CD4-positive, alpha-beta memory T cell (primary cell): ENCODE data around the gene ETNPPL. TPM values are rescaled to one million over a fixed set of nuclear protein-coding genes. Genes with fewer than 3 reads are reported as not detected.

Experiments used
- CTCF ChIA-PET: fragments of 350-600 bp; sonication (Branson Sonifier 250); formaldehyde crosslinking; loops from one replicate; lab custom pipeline; 2021; ENCODE audit warnings: inconsistent platforms; ENCODE audit not compliant: partially characterized antibody; lab: Charles Lee
- POLR2A ChIA-PET: fragments of 350-600 bp; sonication (Branson Sonifier 250); formaldehyde crosslinking; loops from one replicate; lab custom pipeline; 2021; ENCODE audit not compliant: partially characterized antibody; lab: Charles Lee
- DNase-seq, 5 donors: peaks; one replicate each; pipeline versions ENCODE4 v3.0.0 to v3.0.0-alpha.2; 2020 to 2022; ENCODE audit warnings: mixed read lengths in 1 of 5
- H3K27ac ChIP-seq: one replicate; pipeline ENCODE4 v1.7.0; 2013; ENCODE audit warnings: low read depth, low read length
- H3K27me3 ChIP-seq: 2 replicates; pipeline ENCODE4 v1.7.0; 2013; ENCODE audit warnings: mild to moderate bottlenecking, low read length, moderate library complexity; ENCODE audit not compliant: insufficient read depth
- H3K36me3 ChIP-seq: 2 replicates; pipeline ENCODE4 v1.7.0; 2013; ENCODE audit warnings: mild to moderate bottlenecking, low read length, moderate library complexity; ENCODE audit not compliant: insufficient read depth
- H3K4me1 ChIP-seq: 2 replicates; pipeline ENCODE4 v1.7.0; 2013; ENCODE audit warnings: mild to moderate bottlenecking, low read length, moderate library complexity; ENCODE audit not compliant: insufficient read depth
- H3K4me3 ChIP-seq, 2 donors: one replicate each; pipeline ENCODE4 v1.7.0; 2013; ENCODE audit warnings: low read length in 2 of 2, mild to moderate bottlenecking in 1 of 2
- H3K9me3 ChIP-seq, 2 donors: one replicate each; pipeline ENCODE4 v1.7.0; 2013; ENCODE audit warnings: low read length in 2 of 2, control low read depth in 1 of 2; ENCODE audit not compliant: control insufficient read depth in 1 of 2
- H3K27ac Mint-ChIP-seq, 7 donors: one replicate each; pipeline ENCODE4 v1.8.0; 2020 to 2021; ENCODE audit warnings: mixed read lengths in 7 of 7, mild to moderate bottlenecking in 6 of 7, inconsistent platforms in 3 of 7, moderate library complexity in 3 of 7
- H3K27me3 Mint-ChIP-seq, 2 donors: one replicate each; pipeline ENCODE4 v1.8.0; 2020 to 2021; ENCODE audit warnings: mixed read lengths in 2 of 2
- H3K36me3 Mint-ChIP-seq, 2 donors: one replicate each; pipeline ENCODE4 v1.8.0; 2020 to 2021; ENCODE audit warnings: mixed read lengths in 2 of 2, inconsistent platforms in 1 of 2, mild to moderate bottlenecking in 1 of 2
- H3K4me1 Mint-ChIP-seq, 4 donors: one replicate each; pipeline ENCODE4 v1.8.0; 2020 to 2021; ENCODE audit warnings: mixed read lengths in 4 of 4, mild to moderate bottlenecking in 1 of 4
- H3K4me3 Mint-ChIP-seq, 8 donors: one replicate each; pipeline ENCODE4 v1.8.0; 2020 to 2021; ENCODE audit warnings: mixed read lengths in 8 of 8, mild to moderate bottlenecking in 7 of 8, moderate library complexity in 6 of 8, inconsistent platforms in 3 of 8
- H3K9me3 Mint-ChIP-seq, 8 donors: one replicate each; pipeline ENCODE4 v1.8.0; 2020 to 2021; ENCODE audit warnings: mixed read lengths in 8 of 8, mild to moderate bottlenecking in 5 of 8, inconsistent platforms in 3 of 8, moderate library complexity in 1 of 8
- intact Hi-C: fragments of 100-400 bp; cut with micrococcal nuclease; formaldehyde crosslinking; loops from one replicate; pipeline ENCODE4 v1.15.1; 2023
- polyA plus RNA-seq, 2 donors: library from polyadenylated mRNA; unstranded; fragments of 300-500 nt; fragmentation: Illumina TruSeq; gene quantifications; one replicate each; pipeline ENCODE4 v1.2.3, GENCODE V29; 2021
- total RNA-seq, 2 experiments: library from RNA; stranded (reverse); gene quantifications; one replicate each; pipeline ENCODE4 v1.2.3, GENCODE V29; 2021

Gene ETNPPL
- total and polyA plus RNA-seq, 4 experiments from 2014 or later: not detected

GRCh38 chr4:108794136-108794535 is 31.3 kb upstream of the ETNPPL start:
- no peak overlapping the region for H3K27ac ChIP-seq
- ChIA-PET CTCF (no interaction called here), POLR2A (no interaction called here)
- Mint-ChIP-seq H3K4me3 (no peak overlapping the region), H3K27ac (no peak overlapping the region), H3K4me1 (no peaks in the 10 kb centered on the region), H3K36me3 (no peaks in the 10 kb centered on the region), H3K27me3 (peaks cover 0 to 5% of the 10 kb centered on the region in 2 donors), H3K9me3 (no peaks in the 10 kb centered on the region)
- no peaks in the 10 kb centered on the region for H3K27me3 ChIP-seq
- intact Hi-C loops: no loop called here
- no peaks in the 10 kb centered on the region for H3K9me3 ChIP-seq
- no peak overlapping the region for H3K4me3 ChIP-seq
- H3K4me1 ChIP-seq: no peaks in the 10 kb centered on the region
- no peak for DNase-seq
- H3K36me3 ChIP-seq: no peaks in the 10 kb centered on the region

- no peaks in the 10 kb centered on the region for H3K27me3 ChIP-seq
- Mint-ChIP-seq H3K9me3 (no peaks in the 10 kb centered on the region), H3K27me3 (peaks cover 0 to 5% of the 10 kb centered on the region in 2 donors), H3K27ac (no peak overlapping the region), H3K4me1 (no peaks in the 10 kb centered on the region), H3K4me3 (no peak overlapping the region), H3K36me3 (no peaks in the 10 kb centered on the region)
- H3K36me3 ChIP-seq: no peaks in the 10 kb centered on the region
- no peak overlapping the region for H3K27ac ChIP-seq
- intact Hi-C loops: no loop called here
- H3K9me3 ChIP-seq: no peaks in the 10 kb centered on the region
- H3K4me1 ChIP-seq: no peaks in the 10 kb centered on the region
- CTCF ChIA-PET: no interaction called here
- no peak overlapping the region for H3K4me3 ChIP-seq
- no peak for DNase-seq
- POLR2A ChIA-PET: no interaction called here
These were observed 30.6 kb upstream of the ETNPPL start for GRCh38 chr4:108793415-108793814.

DNA sequence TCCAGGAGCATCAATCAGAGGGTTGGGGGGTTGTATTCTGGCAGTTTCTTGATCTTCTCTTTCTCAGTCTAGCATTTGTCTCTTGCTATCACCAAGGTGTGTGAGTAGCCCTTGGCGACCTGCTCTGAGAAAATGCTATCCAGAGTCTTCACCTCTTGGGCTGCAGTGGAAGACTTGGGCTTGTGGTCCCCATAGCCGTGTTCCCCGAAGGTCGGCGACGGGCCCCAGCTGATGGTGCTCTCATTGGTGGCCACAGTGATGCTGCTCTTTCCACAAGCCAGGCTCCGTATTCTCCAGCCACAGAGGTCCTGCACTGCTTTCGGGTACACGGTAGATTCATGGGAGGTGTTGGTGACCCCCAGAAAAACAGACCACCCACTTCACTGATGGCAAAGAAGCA is 25.9 kb upstream of the ETNPPL start:
- H3K9me3 Mint-ChIP-seq: no peaks in the 10 kb centered on the region
- ChIA-PET CTCF (no interaction called here), POLR2A (no interaction called here)
- H3K4me3 ChIP-seq: no peak overlapping the region
- no peaks in the 10 kb centered on the region for H3K36me3 Mint-ChIP-seq
- no peak overlapping the region for H3K27ac ChIP-seq
- H3K27me3 ChIP-seq: no peaks in the 10 kb centered on the region
- H3K36me3 ChIP-seq: no peaks in the 10 kb centered on the region
- intact Hi-C loops: no loop called here
- H3K9me3 ChIP-seq: no peaks in the 10 kb centered on the region
- no peak overlapping the region for H3K4me3 Mint-ChIP-seq
- peaks cover 2 to 6% of the 10 kb centered on the region in 2 donors for H3K27me3 Mint-ChIP-seq
- no peaks in the 10 kb centered on the region for H3K4me1 ChIP-seq
- no peaks in the 10 kb centered on the region for H3K4me1 Mint-ChIP-seq
- no peak for DNase-seq
- H3K27ac Mint-ChIP-seq: no peak overlapping the region

- no peaks in the 10 kb centered on the region for H3K9me3 Mint-ChIP-seq
- intact Hi-C loops: no loop called here
- H3K36me3 Mint-ChIP-seq: no peaks in the 10 kb centered on the region
- no peak overlapping the region for H3K4me3 Mint-ChIP-seq
- peaks cover 2 to 4% of the 10 kb centered on the region in 2 donors for H3K27me3 Mint-ChIP-seq
- H3K27ac Mint-ChIP-seq: no peak overlapping the region
- Histone ChIP-seq H3K27me3 (no peaks in the 10 kb centered on the region), H3K4me3 (no peak overlapping the region), H3K36me3 (no peaks in the 10 kb centered on the region), H3K4me1 (no peaks in the 10 kb centered on the region), H3K27ac (no peak overlapping the region), H3K9me3 (no peaks in the 10 kb centered on the region)
- ChIA-PET POLR2A (no interaction called here), CTCF (no interaction called here)
- no peak for DNase-seq
- no peaks in the 10 kb centered on the region for H3K4me1 Mint-ChIP-seq
These were observed 24.9 kb upstream of the ETNPPL start for GRCh38 chr4:108787724-108788123.

GRCh38 chr4:108787106-108787505 is 24.3 kb upstream of the ETNPPL start:
- Mint-ChIP-seq H3K4me1 (no peaks in the 10 kb centered on the region), H3K27ac (no peak overlapping the region), H3K9me3 (no peaks in the 10 kb centered on the region), H3K36me3 (no peaks in the 10 kb centered on the region), H3K27me3 (peaks cover 2 to 5% of the 10 kb centered on the region in 2 donors), H3K4me3 (no peak overlapping the region)
- no peak for DNase-seq
- POLR2A ChIA-PET: no interaction called here
- Histone ChIP-seq H3K27me3 (no peaks in the 10 kb centered on the region), H3K4me3 (no peak overlapping the region), H3K4me1 (no peaks in the 10 kb centered on the region), H3K36me3 (no peaks in the 10 kb centered on the region), H3K9me3 (no peaks in the 10 kb centered on the region), H3K27ac (no peak overlapping the region)
- CTCF ChIA-PET: no interaction called here
- intact Hi-C loops: no loop called here

GRCh38 chr4:108786351-108786750 is 23.5 kb upstream of the ETNPPL start:
- CTCF ChIA-PET: no interaction called here
- Histone ChIP-seq H3K9me3 (no peaks in the 10 kb centered on the region), H3K27ac (no peak overlapping the region), H3K36me3 (no peaks in the 10 kb centered on the region), H3K27me3 (no peaks in the 10 kb centered on the region), H3K4me1 (no peaks in the 10 kb centered on the region), H3K4me3 (no peak overlapping the region)
- no peak for DNase-seq
- intact Hi-C loops: no loop called here
- Mint-ChIP-seq H3K4me3 (no peak overlapping the region), H3K36me3 (no peaks in the 10 kb centered on the region), H3K27ac (no peak overlapping the region), H3K4me1 (no peaks in the 10 kb centered on the region), H3K9me3 (no peaks in the 10 kb centered on the region), H3K27me3 (peaks cover 2 to 5% of the 10 kb centered on the region in 2 donors)
- POLR2A ChIA-PET: no interaction called here

DNA sequence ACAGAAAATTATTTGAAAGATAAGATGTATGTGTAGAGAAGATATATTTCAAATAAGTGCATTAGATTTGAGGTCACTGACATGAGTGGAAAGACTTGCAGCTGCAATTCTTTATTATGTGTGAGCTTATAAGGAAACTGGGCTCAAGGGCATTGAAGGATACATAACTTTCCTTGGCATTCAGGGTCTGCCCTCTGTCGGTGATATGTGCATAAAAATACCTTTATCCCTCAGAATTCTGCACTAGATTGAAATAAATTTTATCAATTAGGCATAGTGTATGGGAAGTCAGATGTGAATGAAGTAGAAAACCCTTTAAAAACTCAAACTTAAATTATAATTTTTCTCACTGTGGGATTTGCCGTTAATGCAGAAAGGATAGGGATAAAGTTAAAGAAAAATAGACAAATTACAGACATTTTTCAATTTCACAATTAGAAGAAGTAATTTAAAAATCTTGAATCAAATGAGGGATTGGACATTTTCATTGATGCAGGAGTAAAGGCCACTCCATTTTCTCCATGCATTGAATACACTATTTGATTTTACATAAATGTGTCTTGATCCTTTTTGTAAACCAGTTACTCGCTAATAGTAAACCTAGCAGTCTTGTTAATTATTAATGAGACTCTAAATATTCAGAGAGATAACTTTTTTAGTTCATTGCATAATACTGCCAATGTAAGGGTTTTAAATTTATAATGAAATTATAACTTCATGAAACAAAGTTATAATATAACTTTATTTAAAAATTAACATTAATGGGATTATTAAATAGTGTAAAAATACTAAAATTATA is 21.0 kb upstream of the ETNPPL start:
- DNase-seq: no peak
- CTCF ChIA-PET: no interaction called here
- POLR2A ChIA-PET: no interaction called here
- H3K27me3 Mint-ChIP-seq: peaks cover 5 to 9% of the 10 kb centered on the region in 2 donors
- H3K27me3 ChIP-seq: no peaks in the 10 kb centered on the region
- no peaks in the 10 kb centered on the region for H3K4me1 ChIP-seq
- no peaks in the 10 kb centered on the region for H3K9me3 ChIP-seq
- H3K36me3 Mint-ChIP-seq: no peaks in the 10 kb centered on the region
- H3K4me3 Mint-ChIP-seq: no peak overlapping the region
- H3K4me1 Mint-ChIP-seq: no peaks in the 10 kb centered on the region
- no peaks in the 10 kb centered on the region for H3K9me3 Mint-ChIP-seq
- no peak overlapping the region for H3K27ac ChIP-seq
- no peak overlapping the region for H3K27ac Mint-ChIP-seq
- no peak overlapping the region for H3K4me3 ChIP-seq
- intact Hi-C loops: loop anchor here (5.0 kb wide), 1 partner anchor 767 kb away; no protein-coding TSS in a partner anchor
- H3K36me3 ChIP-seq: no peaks in the 10 kb centered on the region
